ENCODE measurements around the gene CAMTA1.

- TF ChIP-seq CTCF (IDR thresholded peaks at IDR 0.05) (no peak), POLR2AphosphoS5 (IDR thresholded peaks at IDR 0.05) (no peak), EP300 (IDR thresholded peaks at IDR 0.05) (no peak)
Measured at GRCh38 chr1:7453038-7453437, 667.8 kb downstream of the CAMTA1 start.

Measured in stomach (tissue), 4 donors.